GM12878 (cell line): ENCODE results near the gene MTIF3. TPM values are rescaled to one million over a fixed set of nuclear protein-coding genes. Genes with fewer than 3 reads are reported as not detected.

ENCODE experiments used
- ATAC-seq: fragments of 200-7000 bp; cut with Tn5 transposase; 3 replicates; pipeline ENCODE4 v1.9.1; 2020; ENCODE audit warnings: mild to moderate bottlenecking, moderate library complexity
- BruUV-seq: library from RNA; stranded (reverse); fragments of 400-500 nt; replicated peaks from 2 replicates; lab custom pipeline; 2021; lab: Mats Ljungman, UMichigan
- CTCF ChIA-PET: fragments of 300-600 bp; sonication (Branson Sonifier 250); formaldehyde crosslinking; extraction: SDS; loops from one replicate; lab custom pipeline; 2021; ENCODE audit warnings: inconsistent platforms; lab: Yijun Ruan, JAX
- POLR2A ChIA-PET: fragments of 350-600 bp; formaldehyde crosslinking; extraction: SDS; loops from one replicate; lab custom pipeline; 2021; ENCODE audit warnings: inconsistent platforms; lab: Charles Lee
- RAD21 ChIA-PET: fragments of 300-600 bp; sonication (Branson Sonifier 250); formaldehyde crosslinking; loops from one replicate; lab custom pipeline; 2023; ENCODE audit warnings: antibody characterized with exemption; ENCODE audit not compliant: unreplicated experiment; lab: Charles Lee
- SMC1A ChIA-PET: fragments of 300-600 bp; sonication (Branson Sonifier 250); formaldehyde crosslinking; loops from one replicate; lab custom pipeline; 2023; ENCODE audit not compliant: unreplicated experiment, uncharacterized antibody; lab: Charles Lee
- DNase-seq: peaks from one replicate; pipeline ENCODE4 v3.0.0-alpha.2; 2011; ENCODE audit warnings: low read depth, low spot score
- FAIRE-seq: peaks from 3 replicates; lab custom pipeline; 2011; peaks lifted over from hg19 to GRCh38; lab: Jason Lieb, UNC
- H2AFZ ChIP-seq: 2 replicates; pipeline ENCODE4 v1.6.0; 2011; ENCODE audit warnings: low read depth, low read length, control low read depth; ENCODE audit not compliant: control insufficient read depth
- H3K27ac ChIP-seq: 2 replicates; pipeline ENCODE4 v1.5.1; 2011; ENCODE audit warnings: control low read depth; ENCODE audit not compliant: control insufficient read depth, insufficient read depth
- H3K27me3 ChIP-seq, 2 experiments: replicated peaks in 1 of 2; 2 replicates each; pipeline versions ENCODE4 v1.6.0 to v1.6.1; 2011; ENCODE audit warnings: low read length in 1 of 2; ENCODE audit not compliant: control insufficient read depth in 2 of 2, insufficient read depth in 2 of 2
- H3K36me3 ChIP-seq, 2 experiments: 2 replicates each; pipeline ENCODE4 v1.5.1; 2011; ENCODE audit warnings: low read length in 1 of 2; ENCODE audit not compliant: control insufficient read depth in 2 of 2, insufficient read depth in 2 of 2
- H3K4me1 ChIP-seq: 2 replicates; pipeline ENCODE4 v1.6.1; 2011; ENCODE audit warnings: mild to moderate bottlenecking, low read length, moderate library complexity, mixed read lengths; ENCODE audit not compliant: control insufficient read depth, insufficient read depth
- H3K4me2 ChIP-seq: 2 replicates; pipeline ENCODE4 v1.6.0; 2011; ENCODE audit warnings: control low read depth; ENCODE audit not compliant: control insufficient read depth, insufficient read depth
- H3K4me3 ChIP-seq: fragments of 200-600 bp; sonication (generic); 2 replicates; pipeline ENCODE4 v1.5.1; 2016
- H3K79me2 ChIP-seq: 2 replicates; pipeline ENCODE4 v1.6.0; 2011; ENCODE audit warnings: low read length; ENCODE audit not compliant: control insufficient read depth, insufficient read depth
- H3K9ac ChIP-seq: 2 replicates; pipeline ENCODE4 v1.8.0; 2011; ENCODE audit warnings: low read length, control low read depth, mixed read lengths; ENCODE audit not compliant: control insufficient read depth, insufficient read depth
- H3K9me3 ChIP-seq: replicated peaks from 3 replicates; pipeline ENCODE4 v1.5.1; 2011; ENCODE audit warnings: mild to moderate bottlenecking, low read length; ENCODE audit not compliant: control insufficient read depth, insufficient read depth
- H4K20me1 ChIP-seq: 2 replicates; pipeline ENCODE4 v1.6.0; 2011; ENCODE audit not compliant: control insufficient read depth, insufficient read depth
- ESRRA ChIP-seq: IDR thresholded peaks from 2 replicates; pipeline ENCODE4 v1.6.1; 2012; ENCODE audit warnings: mild to moderate bottlenecking, low read length, improper control_type of control experiment
- KDM1A ChIP-seq: fragments of 200-600 bp; sonication (generic); IDR thresholded peaks from 2 replicates; pipeline ENCODE4 v1.6.1; 2016; ENCODE audit warnings: borderline replicate concordance
- YBX1 ChIP-seq: fragments of 450-650 bp; IDR thresholded peaks from 2 replicates; pipeline ENCODE4 v1.6.1; 2016; ENCODE audit warnings: antibody characterized with exemption
- WGBS: methylation state at CpG from one replicate; pipeline ENCODE4 v1.1.6; 2016; ENCODE audit warnings: low lambda C conversion rate; ENCODE audit not compliant: insufficient replicate concordance, insufficient coverage; ENCODE audit errors: missing lambda C conversion rate; 5-methylcytosine and 5-hydroxymethylcytosine counted together
- in situ Hi-C: fragments of 300-500 bp; cut with MboI; formaldehyde crosslinking; loops from 9 replicates; pipeline ENCODE4 v1.14.3; 2018; ENCODE audit warnings: mixed read lengths
- intact Hi-C: fragments of 100-400 bp; cut with micrococcal nuclease; formaldehyde crosslinking; loops from one replicate; pipeline ENCODE4 v1.14.2; 2022; ENCODE audit not compliant: unreplicated experiment
- polyA plus RNA-seq, 11 experiments: library from polyadenylated mRNA; depleted of rRNA in 4 of 11; unstranded in 6 of 11; stranded (reverse) in 5 of 11; fragments of >200 nt; fragmentation: Nextera tagmentation in 4 of 11; fragmentation: Illumina TruSeq in 1 of 11; extraction: Ambion mirVana in 4 of 11; extraction: Trizol in 1 of 11; gene quantifications; 1 replicate in 1 of 11; 2 replicates in 10 of 11; pipeline versions ENCODE4 v1.2.1 to v1.2.3, GENCODE V29; 2011 to 2016; ENCODE audit warnings: inconsistent platforms in 2 of 11, missing spikeins in 2 of 11, low read depth in 1 of 11
- total RNA-seq, 4 experiments: library from RNA; depleted of rRNA in 3 of 4; stranded (reverse); fragments of >200 nt in 3 of 4; fragmentation: Illumina TruSeq in 1 of 4; extraction: Trizol in 1 of 4; gene quantifications; 2 replicates each; pipeline versions ENCODE4 v1.2.1 to v1.2.3, GENCODE V29; 2013 to 2021
- TF ChIP-seq, protein P1 (sequence below): IDR thresholded peaks from 2 replicates; pipeline ENCODE4 v1.6.1; 2012; ENCODE audit warnings: improper control_type of control experiment, low read depth, low read length; ENCODE audit not compliant: insufficient replicate concordance
- TF ChIP-seq, protein P2 (sequence below): fragments of 450-650 bp; conservative IDR thresholded peaks from 2 replicates; pipeline ENCODE4 v1.6.1; 2017; ENCODE audit warnings: mild to moderate bottlenecking, moderate library complexity

Gene MTIF3
- total and polyA plus RNA-seq, 10 of the 15 experiments (the other 5 are each of a cell fraction or from before 2014, with no cell fraction given): 22.4 to 73.9 (median 49.7) TPM

DNA sequence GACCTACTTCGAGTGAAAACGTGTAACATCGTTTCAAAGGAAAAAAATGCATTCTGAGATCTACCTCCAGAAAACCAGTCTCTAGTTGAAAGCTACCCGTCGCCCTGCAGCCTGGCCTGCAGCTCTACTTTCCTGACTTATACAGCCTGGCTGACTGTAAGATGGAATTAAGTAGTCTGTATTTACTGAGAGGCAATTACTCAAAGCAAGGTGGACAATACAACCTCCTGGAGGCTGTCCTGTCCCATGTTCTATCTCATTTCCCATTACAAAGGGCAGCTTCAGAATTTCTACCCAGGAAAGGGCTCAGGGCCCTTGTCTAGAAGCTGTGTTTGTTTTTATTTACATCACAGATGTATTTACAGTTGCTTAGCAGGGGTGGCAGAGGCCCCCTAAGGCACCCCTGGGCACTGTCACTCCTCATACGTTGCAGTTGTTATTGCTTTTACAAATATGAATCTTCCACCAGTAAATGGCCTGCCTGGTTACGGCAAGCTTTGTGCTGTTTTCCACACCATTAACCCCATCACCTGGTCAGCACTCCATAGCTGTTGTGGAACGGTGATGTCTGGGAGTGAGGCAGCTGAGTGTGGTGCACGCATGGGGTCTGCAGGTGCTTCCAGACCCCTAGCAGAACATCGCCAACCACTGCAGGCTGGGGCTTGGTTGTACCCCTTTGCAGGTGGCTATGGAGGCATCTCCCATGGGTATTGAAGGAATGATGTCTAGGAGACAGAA lies 46.3 kb upstream of the MTIF3 start:
- no peaks in the 10 kb centered on the region for H3K79me2 ChIP-seq
- no peaks in the 10 kb centered on the region for H3K4me1 ChIP-seq
- H4K20me1 ChIP-seq: no peaks in the 10 kb centered on the region
- TF ChIP-seq ESRRA (no peak), KDM1A (no peak), YBX1 (no peak)
- TF ChIP-seq, protein P1, sequence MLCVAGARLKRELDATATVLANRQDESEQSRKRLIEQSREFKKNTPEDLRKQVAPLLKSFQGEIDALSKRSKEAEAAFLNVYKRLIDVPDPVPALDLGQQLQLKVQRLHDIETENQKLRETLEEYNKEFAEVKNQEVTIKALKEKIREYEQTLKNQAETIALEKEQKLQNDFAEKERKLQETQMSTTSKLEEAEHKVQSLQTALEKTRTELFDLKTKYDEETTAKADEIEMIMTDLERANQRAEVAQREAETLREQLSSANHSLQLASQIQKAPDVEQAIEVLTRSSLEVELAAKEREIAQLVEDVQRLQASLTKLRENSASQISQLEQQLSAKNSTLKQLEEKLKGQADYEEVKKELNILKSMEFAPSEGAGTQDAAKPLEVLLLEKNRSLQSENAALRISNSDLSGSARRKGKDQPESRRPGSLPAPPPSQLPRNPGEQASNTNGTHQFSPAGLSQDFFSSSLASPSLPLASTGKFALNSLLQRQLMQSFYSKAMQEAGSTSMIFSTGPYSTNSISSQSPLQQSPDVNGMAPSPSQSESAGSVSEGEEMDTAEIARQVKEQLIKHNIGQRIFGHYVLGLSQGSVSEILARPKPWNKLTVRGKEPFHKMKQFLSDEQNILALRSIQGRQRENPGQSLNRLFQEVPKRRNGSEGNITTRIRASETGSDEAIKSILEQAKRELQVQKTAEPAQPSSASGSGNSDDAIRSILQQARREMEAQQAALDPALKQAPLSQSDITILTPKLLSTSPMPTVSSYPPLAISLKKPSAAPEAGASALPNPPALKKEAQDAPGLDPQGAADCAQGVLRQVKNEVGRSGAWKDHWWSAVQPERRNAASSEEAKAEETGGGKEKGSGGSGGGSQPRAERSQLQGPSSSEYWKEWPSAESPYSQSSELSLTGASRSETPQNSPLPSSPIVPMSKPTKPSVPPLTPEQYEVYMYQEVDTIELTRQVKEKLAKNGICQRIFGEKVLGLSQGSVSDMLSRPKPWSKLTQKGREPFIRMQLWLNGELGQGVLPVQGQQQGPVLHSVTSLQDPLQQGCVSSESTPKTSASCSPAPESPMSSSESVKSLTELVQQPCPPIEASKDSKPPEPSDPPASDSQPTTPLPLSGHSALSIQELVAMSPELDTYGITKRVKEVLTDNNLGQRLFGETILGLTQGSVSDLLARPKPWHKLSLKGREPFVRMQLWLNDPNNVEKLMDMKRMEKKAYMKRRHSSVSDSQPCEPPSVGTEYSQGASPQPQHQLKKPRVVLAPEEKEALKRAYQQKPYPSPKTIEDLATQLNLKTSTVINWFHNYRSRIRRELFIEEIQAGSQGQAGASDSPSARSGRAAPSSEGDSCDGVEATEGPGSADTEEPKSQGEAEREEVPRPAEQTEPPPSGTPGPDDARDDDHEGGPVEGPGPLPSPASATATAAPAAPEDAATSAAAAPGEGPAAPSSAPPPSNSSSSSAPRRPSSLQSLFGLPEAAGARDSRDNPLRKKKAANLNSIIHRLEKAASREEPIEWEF: no peak
- TF ChIP-seq, protein P2, sequence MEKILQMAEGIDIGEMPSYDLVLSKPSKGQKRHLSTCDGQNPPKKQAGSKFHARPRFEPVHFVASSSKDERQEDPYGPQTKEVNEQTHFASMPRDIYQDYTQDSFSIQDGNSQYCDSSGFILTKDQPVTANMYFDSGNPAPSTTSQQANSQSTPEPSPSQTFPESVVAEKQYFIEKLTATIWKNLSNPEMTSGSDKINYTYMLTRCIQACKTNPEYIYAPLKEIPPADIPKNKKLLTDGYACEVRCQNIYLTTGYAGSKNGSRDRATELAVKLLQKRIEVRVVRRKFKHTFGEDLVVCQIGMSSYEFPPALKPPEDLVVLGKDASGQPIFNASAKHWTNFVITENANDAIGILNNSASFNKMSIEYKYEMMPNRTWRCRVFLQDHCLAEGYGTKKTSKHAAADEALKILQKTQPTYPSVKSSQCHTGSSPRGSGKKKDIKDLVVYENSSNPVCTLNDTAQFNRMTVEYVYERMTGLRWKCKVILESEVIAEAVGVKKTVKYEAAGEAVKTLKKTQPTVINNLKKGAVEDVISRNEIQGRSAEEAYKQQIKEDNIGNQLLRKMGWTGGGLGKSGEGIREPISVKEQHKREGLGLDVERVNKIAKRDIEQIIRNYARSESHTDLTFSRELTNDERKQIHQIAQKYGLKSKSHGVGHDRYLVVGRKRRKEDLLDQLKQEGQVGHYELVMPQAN: no peak
- TF ChIP-seq, all 136 proteins: peak for 0
- H3K9me3 ChIP-seq: no peaks in the 10 kb centered on the region
- no peaks in the 10 kb centered on the region for H3K36me3 ChIP-seq
- intact Hi-C loops (no loop called here), in situ Hi-C loops (no loop called here)
- ChIA-PET SMC1A (interaction anchor here (0.6 kb wide), 1 partner anchor 108 kb away, joined by 3 read pairs; no protein-coding TSS in a partner anchor), RAD21 (no interaction called here), POLR2A (no interaction called here), CTCF (interaction anchor here (1.4 kb wide), 1 partner anchor 334 kb away, joined by 3 read pairs; no protein-coding TSS in a partner anchor)
- DNase-seq (no peak), FAIRE-seq (no peak), ATAC-seq (no peak)
- H3K4me3 ChIP-seq: no peak overlapping the region
- H3K27ac ChIP-seq: no peak overlapping the region
- H3K4me2 ChIP-seq: no peak overlapping the region
- no TSS peak for BruUV-seq
- no peak overlapping the region for H3K9ac ChIP-seq
- WGBS: 24% methylated on average over 10 of the region's 10 CpGs
- H3K27me3 ChIP-seq: no peaks in the 10 kb centered on the region
- H2AFZ ChIP-seq: no peak overlapping the region
